ENCODE measurements around the gene RIIAD1.
"Not testable (repeated sequence)": the region's sequence is repeated elsewhere in the genome, so short reads cannot be mapped to it uniquely, and the experiment has no call there.

Gene RIIAD1

DNA sequence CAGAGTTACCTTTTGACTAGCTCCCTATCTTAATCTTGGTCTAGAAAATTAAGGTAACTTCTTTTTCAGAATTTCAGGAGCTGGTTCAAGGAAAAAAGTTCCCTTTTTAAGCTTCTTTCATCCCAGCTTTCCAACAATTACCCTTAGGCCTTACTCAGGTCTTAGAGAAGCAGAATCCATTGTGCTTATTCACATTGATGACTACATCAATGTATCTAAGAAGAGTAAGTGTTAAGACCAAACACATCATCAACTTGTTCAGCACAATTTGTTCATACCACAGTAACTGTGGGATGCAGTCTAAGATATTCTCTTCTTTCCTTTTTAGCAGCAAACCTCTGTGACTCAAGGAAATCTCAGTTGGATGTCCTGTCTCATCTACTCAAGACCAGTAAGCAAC is 37.9 kb downstream of the RIIAD1 start:
- TF ChIP-seq, protein P1, sequence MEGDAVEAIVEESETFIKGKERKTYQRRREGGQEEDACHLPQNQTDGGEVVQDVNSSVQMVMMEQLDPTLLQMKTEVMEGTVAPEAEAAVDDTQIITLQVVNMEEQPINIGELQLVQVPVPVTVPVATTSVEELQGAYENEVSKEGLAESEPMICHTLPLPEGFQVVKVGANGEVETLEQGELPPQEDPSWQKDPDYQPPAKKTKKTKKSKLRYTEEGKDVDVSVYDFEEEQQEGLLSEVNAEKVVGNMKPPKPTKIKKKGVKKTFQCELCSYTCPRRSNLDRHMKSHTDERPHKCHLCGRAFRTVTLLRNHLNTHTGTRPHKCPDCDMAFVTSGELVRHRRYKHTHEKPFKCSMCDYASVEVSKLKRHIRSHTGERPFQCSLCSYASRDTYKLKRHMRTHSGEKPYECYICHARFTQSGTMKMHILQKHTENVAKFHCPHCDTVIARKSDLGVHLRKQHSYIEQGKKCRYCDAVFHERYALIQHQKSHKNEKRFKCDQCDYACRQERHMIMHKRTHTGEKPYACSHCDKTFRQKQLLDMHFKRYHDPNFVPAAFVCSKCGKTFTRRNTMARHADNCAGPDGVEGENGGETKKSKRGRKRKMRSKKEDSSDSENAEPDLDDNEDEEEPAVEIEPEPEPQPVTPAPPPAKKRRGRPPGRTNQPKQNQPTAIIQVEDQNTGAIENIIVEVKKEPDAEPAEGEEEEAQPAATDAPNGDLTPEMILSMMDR (conservative IDR thresholded peaks at IDR 0.05; ENCODE audit: low read depth, low read length), result no peak
- no peak overlapping the region for H3K4me3 ChIP-seq (ENCODE audit: low read depth, low read length)
- DNase-seq (ENCODE audit: low read depth), result no peak

DNA sequence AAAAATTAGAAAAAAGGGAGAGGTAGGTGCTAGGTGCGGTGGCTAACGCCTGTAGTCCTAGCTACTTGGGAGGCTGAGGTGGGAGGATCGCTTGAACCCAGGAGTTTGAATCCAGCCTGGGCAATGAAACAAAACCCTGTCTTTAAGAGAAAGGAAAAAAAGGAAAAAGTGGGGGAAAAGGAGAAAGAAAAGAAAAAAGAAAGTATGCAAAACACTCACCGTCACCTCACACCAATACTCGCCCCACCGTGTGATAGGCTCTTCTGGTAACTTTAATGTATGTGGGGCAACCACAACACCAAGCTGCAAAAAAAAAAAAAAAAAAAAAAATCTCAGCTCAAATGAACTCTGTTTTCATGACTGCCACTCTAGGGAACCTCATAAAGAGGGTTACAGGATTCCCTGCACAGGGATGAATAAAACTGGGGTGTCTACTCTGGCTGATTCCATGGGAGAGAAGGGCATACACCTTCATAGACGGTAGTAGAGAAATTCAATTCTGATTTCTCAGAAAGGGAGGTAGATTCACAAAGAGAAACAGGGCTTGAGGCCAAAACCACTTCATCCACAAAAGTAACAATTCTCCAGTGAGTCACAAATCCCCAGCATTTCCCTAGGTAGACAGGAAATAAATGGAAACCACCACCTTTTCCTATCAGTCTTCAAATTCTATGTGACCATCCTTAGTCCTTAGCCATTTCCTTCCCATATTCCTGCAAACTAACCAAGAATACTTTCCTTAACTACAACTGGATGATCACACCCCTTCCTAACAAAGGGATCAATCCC is 39.5 kb downstream of the RIIAD1 start:
- no peak for DNase-seq (ENCODE audit: low read depth)
- H3K4me3 ChIP-seq (ENCODE audit: low read depth, low read length), result no peak overlapping the region
- TF ChIP-seq, protein P1 (conservative IDR thresholded peaks at IDR 0.05; ENCODE audit: low read depth, low read length), result no peak

DNA sequence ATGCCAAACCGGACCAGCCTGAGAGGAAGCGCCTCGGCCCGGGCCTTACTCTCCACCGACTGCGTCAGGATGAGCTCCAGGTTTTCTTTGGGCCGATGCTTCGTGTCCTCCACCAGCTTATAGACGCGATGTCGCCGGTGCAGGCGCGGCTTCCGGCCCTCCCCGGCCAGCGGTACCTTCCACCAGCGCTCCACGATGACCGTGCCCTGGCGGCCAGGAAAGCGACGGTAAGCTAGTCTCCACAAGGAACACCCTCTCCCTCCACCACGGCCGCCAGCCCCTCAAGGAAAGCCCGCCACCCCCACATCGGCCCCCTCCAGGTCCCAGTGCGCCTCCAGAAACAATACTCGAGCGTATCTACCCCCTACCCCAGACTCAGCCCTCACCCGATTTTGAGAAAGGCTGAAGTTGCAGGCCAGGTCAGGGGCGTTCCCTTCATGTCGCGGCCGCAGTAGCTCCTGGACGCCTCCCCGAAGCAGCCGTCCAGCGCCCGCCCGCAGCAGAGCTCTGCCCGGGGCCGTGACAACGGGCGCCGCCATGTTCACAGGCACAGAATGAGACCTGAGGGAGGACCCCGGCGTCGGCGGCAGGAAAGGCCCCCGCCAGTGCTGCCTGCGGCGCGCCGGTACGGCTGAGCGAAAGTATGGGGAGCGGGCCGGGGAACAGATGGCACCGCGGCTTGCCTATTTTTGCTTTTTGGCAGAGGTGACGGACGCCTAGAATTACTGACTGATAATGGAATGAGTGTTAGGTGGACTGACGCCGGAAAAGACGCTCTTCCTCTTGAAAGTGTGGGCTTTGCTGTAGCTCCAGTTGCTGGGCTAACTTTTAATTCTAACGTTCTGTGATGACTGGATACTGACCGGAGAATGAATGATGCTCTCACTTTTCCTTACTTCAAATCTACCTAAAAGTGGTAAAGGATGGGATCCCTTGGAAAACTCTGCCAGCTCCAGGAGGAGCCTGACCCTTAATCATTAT is 41.9 kb downstream of the RIIAD1 start, which contains the start of gene MRPL9:
Gene MRPL9, minus strand, starts transcription at position 556 of the 981 bp plus-strand sequence. Its CDS starts 17 bp downstream, at position 539.
- H3K4me3 ChIP-seq (ENCODE audit: low read depth, low read length), result peak within 1 kb of the TSS; percentile 95
- peak; percentile 77 for DNase-seq (ENCODE audit: low read depth)
- TF ChIP-seq, protein P1 (conservative IDR thresholded peaks at IDR 0.05; ENCODE audit: low read depth, low read length), result no peak

DNA sequence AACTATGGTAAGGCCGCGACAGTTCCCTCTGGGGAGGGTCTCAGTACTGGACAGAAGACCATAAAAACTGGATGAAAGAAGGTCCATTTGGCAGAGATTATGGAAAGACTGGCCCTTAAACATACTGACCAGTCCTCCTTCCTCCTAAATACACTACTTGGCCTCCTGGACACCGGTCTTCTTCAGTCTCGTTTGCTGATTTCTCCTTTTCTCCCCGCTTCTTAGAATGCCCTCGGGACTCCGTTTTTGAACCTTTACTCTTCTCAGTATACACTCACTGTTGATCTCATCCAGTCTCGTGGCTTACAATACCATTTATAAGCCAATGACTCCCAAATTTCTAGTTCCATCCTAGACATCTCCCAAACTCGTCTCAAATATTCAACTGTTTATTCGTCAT is 42.7 kb downstream of the RIIAD1 start:
- H3K4me3 ChIP-seq (ENCODE audit: low read depth, low read length), result peak overlapping the region; percentile 95
- TF ChIP-seq, protein P1 (conservative IDR thresholded peaks at IDR 0.05; ENCODE audit: low read depth, low read length), result no peak
- DNase-seq (ENCODE audit: low read depth), result peak; percentile 4

DNA sequence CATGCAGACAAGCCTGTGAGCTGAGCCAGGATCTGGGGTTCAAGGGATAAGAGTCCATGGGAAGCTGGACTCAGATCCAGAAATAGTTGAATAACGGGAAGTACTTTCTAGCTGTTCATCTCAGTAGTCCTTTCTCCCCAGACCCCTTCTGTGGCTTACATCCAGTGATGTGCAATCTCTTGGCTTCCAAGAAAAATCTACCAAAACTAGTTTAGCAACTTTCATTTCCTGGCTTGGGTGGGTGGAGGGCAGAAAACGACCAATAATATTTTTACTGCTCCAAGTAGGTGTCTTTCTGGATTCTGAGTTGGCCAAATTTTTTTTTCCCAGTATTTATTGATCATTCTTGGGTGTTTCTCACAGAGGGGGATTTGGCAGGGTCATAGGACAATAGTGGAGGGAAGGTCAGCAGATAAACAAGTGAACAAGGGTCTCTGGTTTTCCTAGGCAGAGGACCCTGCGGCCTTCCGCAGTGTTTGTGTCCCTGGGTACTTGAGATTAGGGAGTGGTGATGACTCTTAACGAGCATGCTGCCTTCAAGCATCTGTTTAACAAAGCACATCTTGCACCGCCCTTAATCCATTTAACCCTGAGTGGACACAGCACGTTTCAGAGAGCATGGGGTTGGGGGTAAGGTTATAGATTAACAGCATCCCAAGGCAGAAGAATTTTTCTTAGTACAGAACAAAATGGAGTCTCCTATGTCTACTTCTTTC is 47.2 kb downstream of the RIIAD1 start:
- DNase-seq (ENCODE audit: low read depth); H3K4me3 ChIP-seq (ENCODE audit: low read depth, low read length): not testable (repeated sequence)

DNA sequence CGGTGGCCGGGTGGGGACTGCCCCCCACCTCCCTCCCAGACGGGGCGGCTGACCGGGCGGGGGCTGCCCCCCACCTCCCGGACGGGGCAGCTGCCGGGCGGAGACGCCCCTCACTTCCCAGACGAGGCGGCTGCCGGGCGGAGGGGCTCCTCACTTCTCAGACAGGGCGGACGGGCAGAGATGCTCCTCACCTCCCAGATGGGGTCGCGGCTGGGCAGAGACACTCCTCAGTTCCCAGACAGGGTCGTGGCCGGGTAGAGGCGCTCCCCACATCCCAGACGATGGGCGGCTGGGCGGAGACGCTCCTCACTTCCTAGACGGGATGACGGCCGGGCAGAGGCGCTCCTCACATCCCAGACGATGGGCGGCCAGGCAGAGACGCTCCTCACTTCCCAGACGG is 47.9 kb downstream of the RIIAD1 start:
- not testable (repeated sequence) for DNase-seq (ENCODE audit: low read depth); H3K4me3 ChIP-seq (ENCODE audit: low read depth, low read length)

DNA sequence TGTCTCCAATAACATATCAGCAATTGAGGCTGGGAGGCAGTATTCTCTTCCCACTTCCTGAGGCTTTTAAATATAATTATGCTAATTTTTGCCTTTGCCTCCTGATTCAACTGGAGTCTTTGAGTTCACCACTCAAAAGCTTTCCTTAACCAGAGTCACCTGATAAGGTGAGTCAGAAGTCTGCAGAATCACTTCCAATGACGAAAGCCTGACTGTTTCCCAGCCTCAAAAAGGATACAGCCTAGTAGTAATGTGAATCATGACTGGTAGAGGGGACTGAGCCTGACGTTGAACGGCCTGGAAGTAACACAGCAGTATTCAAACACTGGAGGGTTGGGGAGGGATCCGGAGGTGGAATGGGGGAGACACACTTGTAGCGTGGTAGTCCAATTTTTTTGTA is 52.4 kb downstream of the RIIAD1 start:
- TF ChIP-seq, protein P1 (conservative IDR thresholded peaks at IDR 0.05; ENCODE audit: low read depth, low read length), result no peak
- peak; percentile 53 for DNase-seq (ENCODE audit: low read depth)

More for the DNA sequence above, 52.4 kb downstream of the RIIAD1 start:
- no peak overlapping the region for H3K4me3 ChIP-seq (ENCODE audit: low read depth, low read length)

All from choroid plexus epithelial cell (primary cell).